Measurements from ENCODE around the gene DMRTC1B.
"Not testable (repeated sequence)": the region's sequence is repeated elsewhere in the genome, so short reads cannot be mapped to it uniquely, and the experiment has no call there.

GRCh38 chrX:72790390-72790789 lies 13.7 kb downstream of the DMRTC1B start:
- not testable (repeated sequence) for TF ChIP-seq CTCF (IDR thresholded peaks at IDR 0.05); POLR2A (IDR thresholded peaks at IDR 0.05); POLR2AphosphoS5 (IDR thresholded peaks at IDR 0.05; ENCODE audit: insufficient read depth in 1 of 2, low read depth in 1 of 2)
